Right atrium auricular region (tissue), 2 donors: Measurements from ENCODE around the gene ZNF521. TPM values are rescaled to one million over a fixed set of nuclear protein-coding genes. Genes with fewer than 3 reads are reported as not detected.

Experiments used
- DNase-seq: peaks from one replicate; pipeline ENCODE4 v3.0.0-alpha.2; 2019; ENCODE audit warnings: low spot score
- H3K27ac ChIP-seq, 2 donors: fragments of 200-600 bp; sonication (generic); 1 replicate in 1 of 2; 2 replicates in 1 of 2; pipeline ENCODE4 v1.5.1; 2016 to 2019
- H3K27me3 ChIP-seq, 2 donors: fragments of 200-600 bp; sonication (generic); one replicate each; pipeline versions ENCODE4 v1.5.1 to v1.6.0; 2017 to 2019
- H3K36me3 ChIP-seq: fragments of 200-600 bp; sonication (generic); one replicate; pipeline ENCODE4 v1.5.1; 2016
- H3K4me1 ChIP-seq, 2 donors: fragments of 200-600 bp; sonication (generic); one replicate each; pipeline versions ENCODE4 v1.5.1 to v1.6.0; 2017 to 2019
- H3K4me3 ChIP-seq, 2 donors: fragments of 200-600 bp; sonication (generic); 1 replicate in 1 of 2; 2 replicates in 1 of 2; pipeline ENCODE4 v1.5.1; 2017 to 2019; ENCODE audit warnings: mild to moderate bottlenecking in 1 of 2, moderate library complexity in 1 of 2
- H3K9me3 ChIP-seq, 2 donors: fragments of 200-600 bp; sonication (generic); one replicate each; pipeline ENCODE4 v1.5.1; 2019
- CTCF ChIP-seq, 2 donors: fragments of 200-600 bp; sonication (generic); IDR thresholded peaks; one replicate each; pipeline ENCODE4 v1.5.1; 2019; ENCODE audit warnings: antibody characterized with exemption in 2 of 2
- total RNA-seq, 2 donors: library from RNA; depleted of rRNA; stranded (reverse); fragments of >200 nt; gene quantifications; one replicate each; pipeline ENCODE4 v1.1.0, GENCODE V29; 2016

Gene ZNF521
- total RNA-seq, 2 donors from 2014 or later = 36.1 to 37.5 TPM

- TF ChIP-seq CTCF (IDR thresholded peaks at IDR 0.05) = no peak
- H3K27me3 ChIP-seq = no peaks in the 10 kb centered on the region
- peaks cover 0 to 22% of the 10 kb centered on the region in 2 donors for H3K4me1 ChIP-seq
- DNase-seq = no peak
- H3K36me3 ChIP-seq = no peaks in the 10 kb centered on the region
- H3K4me3 ChIP-seq = no peak overlapping the region
- H3K27ac ChIP-seq = no peak overlapping the region
- no peaks in the 10 kb centered on the region for H3K9me3 ChIP-seq
Observed at GRCh38 chr18:25334588-25334987, 17.4 kb downstream of the ZNF521 start.

- TF ChIP-seq CTCF (IDR thresholded peaks at IDR 0.05) = no peak
- H3K27me3 ChIP-seq = no peaks in the 10 kb centered on the region
- DNase-seq = no peak
- H3K36me3 ChIP-seq = no peaks in the 10 kb centered on the region
- no peak overlapping the region for H3K4me3 ChIP-seq
- no peaks in the 10 kb centered on the region for H3K9me3 ChIP-seq
- peaks cover 0 to 33% of the 10 kb centered on the region in 2 donors for H3K4me1 ChIP-seq
- no peak overlapping the region for H3K27ac ChIP-seq
Observed at GRCh38 chr18:25332002-25332401, 20.0 kb downstream of the ZNF521 start.

- H3K4me1 ChIP-seq = peaks cover 0 to 55% of the 10 kb centered on the region in 2 donors
- no peak overlapping the region for H3K27ac ChIP-seq
Observed at GRCh38 chr18:25329783-25330182, 22.2 kb downstream of the ZNF521 start.

GRCh38 chr18:25327584-25327983 lies 24.4 kb downstream of the ZNF521 start:
- Histone ChIP-seq H3K4me3 (peak overlapping the region in 1 of 2 donors; percentile 5), H3K4me1 (peaks cover 0 to 58% of the 10 kb centered on the region in 2 donors)

More at GRCh38 chr18:25329783-25330182, 22.2 kb downstream of the ZNF521 start:
- H3K36me3 ChIP-seq = no peaks in the 10 kb centered on the region
- H3K9me3 ChIP-seq = no peaks in the 10 kb centered on the region
- no peaks in the 10 kb centered on the region for H3K27me3 ChIP-seq
- H3K4me3 ChIP-seq = no peak overlapping the region
- DNase-seq = no peak
- TF ChIP-seq CTCF (IDR thresholded peaks at IDR 0.05) = no peak

GRCh38 chr18:25326361-25326952 lies 25.5 kb downstream of the ZNF521 start:
- DNase-seq = no peak
- H3K4me3 ChIP-seq = no peak overlapping the region
- peaks cover 5% of the 10 kb centered on the region for H3K36me3 ChIP-seq
- H3K4me1 ChIP-seq = peaks cover 0 to 50% of the 10 kb centered on the region in 2 donors
- peak overlapping the region in 1 of 2 donors; percentile 26 for H3K27ac ChIP-seq
- no peaks in the 10 kb centered on the region for H3K9me3 ChIP-seq
- no peak for TF ChIP-seq CTCF (IDR thresholded peaks at IDR 0.05)
- no peaks in the 10 kb centered on the region for H3K27me3 ChIP-seq

More at GRCh38 chr18:25327584-25327983, 24.4 kb downstream of the ZNF521 start:
- Histone ChIP-seq H3K27me3 (no peaks in the 10 kb centered on the region), H3K36me3 (no peaks in the 10 kb centered on the region), H3K9me3 (no peaks in the 10 kb centered on the region), H3K27ac (peak overlapping the region; percentile 19 to 49)
- no peak for TF ChIP-seq CTCF (IDR thresholded peaks at IDR 0.05)
- DNase-seq = no peak

- Histone ChIP-seq H3K36me3 (peaks cover 18% of the 10 kb centered on the region), H3K4me1 (peaks cover 0 to 33% of the 10 kb centered on the region in 2 donors), H3K9me3 (no peaks in the 10 kb centered on the region), H3K4me3 (no peak overlapping the region), H3K27me3 (no peaks in the 10 kb centered on the region), H3K27ac (no peak overlapping the region)
- no peak for DNase-seq
- TF ChIP-seq CTCF (IDR thresholded peaks at IDR 0.05) = no peak
Observed at GRCh38 chr18:25322806-25323205, 29.2 kb downstream of the ZNF521 start.
